CD4-positive, alpha-beta T cell (primary cell): ENCODE results near the gene CLSTN2. TPM values are rescaled to one million over a fixed set of nuclear protein-coding genes. Genes with fewer than 3 reads are reported as not detected.

Source experiments
- ATAC-seq: fragments of 200-7000 bp; cut with Tn5 transposase; one replicate; pipeline ENCODE4 v1.10.0; 2022; ENCODE audit warnings: mild to moderate bottlenecking; ENCODE audit not compliant: poor library complexity
- CTCF ChIA-PET: fragments of 350-600 bp; sonication (Branson Sonifier 250); formaldehyde crosslinking; loops from one replicate; lab custom pipeline; 2021; ENCODE audit warnings: antibody characterized with exemption, inconsistent platforms; lab: Charles Lee
- POLR2A ChIA-PET: fragments of 350-600 bp; sonication (Branson Sonifier 250); formaldehyde crosslinking; loops from one replicate; lab custom pipeline; 2021; ENCODE audit warnings: antibody characterized with exemption, inconsistent platforms; lab: Charles Lee
- DNase-seq, 14 experiments: peaks; one replicate each; pipeline ENCODE4 v3.0.0-alpha.2; 2013 to 2020; ENCODE audit warnings: mixed read lengths in 2 of 14
- H3K27ac ChIP-seq, 2 donors: one replicate each; pipeline versions ENCODE4 v1.5.1 to v1.7.0; 2013; ENCODE audit warnings: low read length in 2 of 2, low read depth in 1 of 2, mild to moderate bottlenecking in 1 of 2
- H3K27me3 ChIP-seq, 2 experiments: 1 replicate in 1 of 2; 2 replicates in 1 of 2; pipeline versions ENCODE4 v1.6.1 to v1.7.0; 2013; ENCODE audit warnings: low read length in 2 of 2, control low read depth in 1 of 2, mild to moderate bottlenecking in 1 of 2, moderate library complexity in 1 of 2; ENCODE audit not compliant: insufficient read depth in 2 of 2, control insufficient read depth in 1 of 2
- H3K36me3 ChIP-seq: one replicate; pipeline ENCODE4 v1.6.1; 2013; ENCODE audit warnings: low read length, control low read depth; ENCODE audit not compliant: insufficient read depth
- H3K4me1 ChIP-seq: one replicate; pipeline ENCODE4 v1.6.1; 2013; ENCODE audit warnings: low read length, control low read depth; ENCODE audit not compliant: insufficient read depth
- H3K4me3 ChIP-seq: one replicate; pipeline ENCODE4 v1.5.1; 2013; ENCODE audit warnings: mild to moderate bottlenecking, low read length, moderate library complexity
- H3K9me3 ChIP-seq, 2 experiments: 1 replicate in 1 of 2; 2 replicates in 1 of 2; pipeline versions ENCODE4 v1.6.1 to v1.7.0; 2013; ENCODE audit warnings: low read length in 2 of 2, mild to moderate bottlenecking in 2 of 2, control low read depth in 1 of 2, moderate library complexity in 1 of 2; ENCODE audit not compliant: control insufficient read depth in 1 of 2, insufficient read depth in 1 of 2
- H3K27ac Mint-ChIP-seq: one replicate; pipeline ENCODE4 v1.8.0; 2020; ENCODE audit warnings: mixed read lengths
- H3K27me3 Mint-ChIP-seq: one replicate; pipeline ENCODE4 v1.8.0; 2021; ENCODE audit warnings: mixed read lengths
- H3K36me3 Mint-ChIP-seq: one replicate; pipeline ENCODE4 v1.8.0; 2021; ENCODE audit warnings: low read depth, mixed read lengths
- H3K4me1 Mint-ChIP-seq: one replicate; pipeline ENCODE4 v1.8.0; 2021; ENCODE audit warnings: low read depth, mixed read lengths
- H3K4me3 Mint-ChIP-seq: one replicate; pipeline ENCODE4 v1.8.0; 2020; ENCODE audit warnings: mild to moderate bottlenecking, mixed read lengths
- H3K9me3 Mint-ChIP-seq: one replicate; pipeline ENCODE4 v1.8.0; 2020; ENCODE audit warnings: mixed read lengths
- intact Hi-C, 2 experiments: fragments of 100-400 bp; cut with DNase I in 1 of 2; cut with micrococcal nuclease in 1 of 2; formaldehyde crosslinking; loops; one replicate each; pipeline versions ENCODE4 v1.15.1 to v1.9.0; 2023 to 2025; cut with DNase I, micrococcal nuclease
- total RNA-seq, 174 experiments: library from RNA in 2 of 174; stranded (reverse) in 2 of 174; gene quantifications; one replicate each; pipeline ENCODE4 v1.2.3 and lab custom pipeline; 2021 to 2026
- TF ChIP-seq, protein P1 (sequence below): fragments of 200-600 bp; IDR thresholded peaks from one replicate; pipeline ENCODE4 v1.8.0; 2022; ENCODE audit warnings: antibody characterized with exemption, mild to moderate bottlenecking

Gene CLSTN2
- total RNA-seq, 2 experiments from 2014 or later = not detected

DNA sequence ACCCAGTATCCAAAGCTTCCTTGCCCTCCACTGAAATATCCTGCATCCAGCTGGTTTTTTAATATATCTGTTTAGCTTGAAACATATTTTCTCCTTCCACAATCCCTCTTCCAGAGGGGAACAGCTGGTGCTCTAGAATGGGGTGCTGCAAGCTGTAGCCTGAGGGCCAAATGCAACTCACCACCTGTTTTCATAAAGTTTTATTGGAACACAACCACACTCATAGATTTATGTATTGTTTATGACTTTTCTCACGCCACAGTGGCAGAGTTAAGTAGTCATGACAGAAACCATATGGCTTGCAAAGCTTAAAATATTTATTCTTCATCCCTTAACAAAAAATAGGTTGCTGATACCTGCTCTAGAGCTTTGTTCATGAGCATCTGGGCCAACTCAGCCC is 298.7 kb downstream of the CLSTN2 start:
- POLR2A ChIA-PET = no interaction called here
- peaks cover 5% of the 10 kb centered on the region for H3K27me3 Mint-ChIP-seq
- no peak for DNase-seq
- H3K9me3 Mint-ChIP-seq = peaks cover 6% of the 10 kb centered on the region
- H3K4me3 Mint-ChIP-seq = no peak overlapping the region
- no peak overlapping the region for H3K27ac Mint-ChIP-seq
- no peaks in the 10 kb centered on the region for H3K36me3 Mint-ChIP-seq
- no peaks in the 10 kb centered on the region for H3K27me3 ChIP-seq
- ATAC-seq = no peak
- H3K36me3 ChIP-seq = no peaks in the 10 kb centered on the region
- TF ChIP-seq, protein P1, sequence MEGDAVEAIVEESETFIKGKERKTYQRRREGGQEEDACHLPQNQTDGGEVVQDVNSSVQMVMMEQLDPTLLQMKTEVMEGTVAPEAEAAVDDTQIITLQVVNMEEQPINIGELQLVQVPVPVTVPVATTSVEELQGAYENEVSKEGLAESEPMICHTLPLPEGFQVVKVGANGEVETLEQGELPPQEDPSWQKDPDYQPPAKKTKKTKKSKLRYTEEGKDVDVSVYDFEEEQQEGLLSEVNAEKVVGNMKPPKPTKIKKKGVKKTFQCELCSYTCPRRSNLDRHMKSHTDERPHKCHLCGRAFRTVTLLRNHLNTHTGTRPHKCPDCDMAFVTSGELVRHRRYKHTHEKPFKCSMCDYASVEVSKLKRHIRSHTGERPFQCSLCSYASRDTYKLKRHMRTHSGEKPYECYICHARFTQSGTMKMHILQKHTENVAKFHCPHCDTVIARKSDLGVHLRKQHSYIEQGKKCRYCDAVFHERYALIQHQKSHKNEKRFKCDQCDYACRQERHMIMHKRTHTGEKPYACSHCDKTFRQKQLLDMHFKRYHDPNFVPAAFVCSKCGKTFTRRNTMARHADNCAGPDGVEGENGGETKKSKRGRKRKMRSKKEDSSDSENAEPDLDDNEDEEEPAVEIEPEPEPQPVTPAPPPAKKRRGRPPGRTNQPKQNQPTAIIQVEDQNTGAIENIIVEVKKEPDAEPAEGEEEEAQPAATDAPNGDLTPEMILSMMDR = no peak
- no peaks in the 10 kb centered on the region for H3K4me1 Mint-ChIP-seq
- intact Hi-C loops = no loop called here
- CTCF ChIA-PET = no interaction called here
- no peak overlapping the region for H3K27ac ChIP-seq
- no peaks in the 10 kb centered on the region for H3K4me1 ChIP-seq
- no peak overlapping the region for H3K4me3 ChIP-seq
- no peaks in the 10 kb centered on the region for H3K9me3 ChIP-seq

DNA sequence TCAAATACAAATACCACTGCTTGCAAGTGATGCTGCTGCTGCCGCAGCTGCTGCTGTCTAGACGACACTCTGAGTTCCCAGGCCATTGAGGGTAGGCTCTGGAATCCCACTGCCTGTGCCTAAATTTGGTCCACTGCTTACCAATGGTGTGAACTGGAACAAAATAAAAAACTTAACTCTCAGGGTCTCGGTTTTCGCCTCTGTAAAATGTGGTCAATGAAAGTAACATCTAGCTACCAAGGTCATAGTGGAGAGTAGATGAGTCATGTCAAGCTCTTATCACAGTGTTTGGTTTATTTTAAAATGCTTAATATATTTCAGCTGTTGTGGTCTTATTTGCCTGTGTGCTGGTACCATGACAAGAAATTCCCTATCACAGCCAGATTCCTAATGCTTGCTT is 299.3 kb downstream of the CLSTN2 start:
- no peak for DNase-seq
- intact Hi-C loops = no loop called here
- ATAC-seq = no peak
- Mint-ChIP-seq H3K4me1 (no peaks in the 10 kb centered on the region), H3K27ac (no peak overlapping the region), H3K9me3 (peaks cover 6% of the 10 kb centered on the region), H3K36me3 (no peaks in the 10 kb centered on the region), H3K4me3 (no peak overlapping the region), H3K27me3 (peaks cover 5% of the 10 kb centered on the region)
- no peak overlapping the region for H3K4me3 ChIP-seq
- H3K27ac ChIP-seq = no peak overlapping the region
- POLR2A ChIA-PET = no interaction called here
- TF ChIP-seq, protein P1 = no peak
- H3K9me3 ChIP-seq = no peaks in the 10 kb centered on the region
- no peaks in the 10 kb centered on the region for H3K4me1 ChIP-seq
- CTCF ChIA-PET = no interaction called here
- no peaks in the 10 kb centered on the region for H3K27me3 ChIP-seq
- no peaks in the 10 kb centered on the region for H3K36me3 ChIP-seq

DNA sequence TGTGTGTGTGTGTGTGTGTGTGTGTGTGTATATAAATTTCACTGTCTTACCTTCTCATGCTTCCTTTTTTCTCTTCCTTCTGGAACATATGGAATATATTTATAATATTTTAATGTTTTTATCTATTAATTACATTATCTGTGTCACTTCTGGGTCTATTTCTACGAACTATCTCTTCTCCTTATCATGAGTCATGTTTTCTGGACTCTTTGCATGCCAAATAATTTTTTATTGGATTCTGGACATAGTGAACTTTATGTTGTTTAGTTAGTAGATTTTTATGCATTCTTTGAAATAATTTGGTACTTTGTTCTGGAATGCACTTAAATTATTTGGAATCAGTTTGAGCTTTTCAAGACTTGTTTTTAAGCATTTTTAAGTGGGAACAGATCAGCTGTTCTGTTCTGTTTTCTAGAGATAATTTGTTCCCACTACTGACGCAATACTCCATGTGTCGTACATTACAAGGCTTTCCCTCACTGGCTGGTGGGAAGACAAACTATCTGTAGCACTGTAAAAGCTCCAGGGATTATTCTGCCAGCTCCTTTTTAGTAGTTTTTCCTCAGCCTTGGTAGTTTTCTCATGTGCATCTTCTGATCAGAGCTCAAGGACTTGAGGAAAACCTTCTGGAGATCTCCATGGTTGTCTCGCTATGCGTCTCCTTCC is 302.0 kb downstream of the CLSTN2 start:
- Histone ChIP-seq H3K4me3 (no peak overlapping the region), H3K4me1 (no peaks in the 10 kb centered on the region), H3K9me3 (no peaks in the 10 kb centered on the region), H3K27me3 (no peaks in the 10 kb centered on the region), H3K36me3 (no peaks in the 10 kb centered on the region), H3K27ac (no peak overlapping the region)
- intact Hi-C loops = no loop called here
- peaks cover 5% of the 10 kb centered on the region for H3K27me3 Mint-ChIP-seq
- POLR2A ChIA-PET = no interaction called here
- ATAC-seq = no peak
- peaks cover 2% of the 10 kb centered on the region for H3K9me3 Mint-ChIP-seq
- no peak for DNase-seq
- no peak overlapping the region for H3K27ac Mint-ChIP-seq
- CTCF ChIA-PET = no interaction called here
- H3K36me3 Mint-ChIP-seq = no peaks in the 10 kb centered on the region
- TF ChIP-seq, protein P1 = no peak
- no peak overlapping the region for H3K4me3 Mint-ChIP-seq
- no peaks in the 10 kb centered on the region for H3K4me1 Mint-ChIP-seq
